Urinary bladder (tissue), 2 donors: ENCODE results near the gene CCDC183. TPM values are rescaled to one million over a fixed set of nuclear protein-coding genes. Genes with fewer than 3 reads are reported as not detected.

Experiments used
- polyA plus RNA-seq: library from polyadenylated mRNA; stranded (reverse); fragments of 200-250 nt; gene quantifications from one replicate; pipeline ENCODE4 v1.2.3, GENCODE V29; 2013
- small RNA-seq: library from RNA; depleted of rRNA; stranded (forward); fragments of <200 nt; gene quantifications from one replicate; pipeline ENCODE3, GENCODE V24; 2014
- total RNA-seq: library from RNA; depleted of rRNA; stranded (reverse); fragments of >200 nt; gene quantifications from one replicate; pipeline ENCODE4 v1.2.3, GENCODE V29; 2014
- donor health status: healthy.

The CCDC183 gene
- total and polyA plus RNA-seq, 2 donors: 0.85 to 1.5 TPM

Small RNAs within 50 kb of the gene (small RNA-seq; reads per million reads assigned to genes)
- not detected for gene AL355987.2
- not detected for gene ATP6V1G1P3
- not detected for gene MIR4292
- not detected for gene MIR6722

Other genes starting within 250 kb of the CCDC183 start
- gene EGFL7, start 133.4 kb upstream of the CCDC183 start, total RNA-seq: 43.6 TPM
- gene EGFL7, start 133.4 kb upstream of the CCDC183 start, polyA plus RNA-seq: 138 TPM
- gene AGPAT2, start 108.9 kb upstream of the CCDC183 start, total RNA-seq: 9.8 TPM
- 78.9 TPM for gene AGPAT2, start 108.9 kb upstream of the CCDC183 start, polyA plus RNA-seq
- 10.8 TPM for gene DIPK1B, start 83.8 kb upstream of the CCDC183 start, total RNA-seq
- gene DIPK1B, start 83.8 kb upstream of the CCDC183 start, polyA plus RNA-seq: 18.9 TPM
- not detected for gene LCN10, start 53.4 kb upstream of the CCDC183 start, total RNA-seq
- 11.3 TPM for gene LCN10, start 53.4 kb upstream of the CCDC183 start, polyA plus RNA-seq
- not detected for gene LCN6, start 47.8 kb upstream of the CCDC183 start, total RNA-seq
- 26.6 TPM for gene LCN6, start 47.8 kb upstream of the CCDC183 start, polyA plus RNA-seq
- gene LCN8, start 38.1 kb upstream of the CCDC183 start, total RNA-seq: not detected
- not detected for gene LCN8, start 38.1 kb upstream of the CCDC183 start, polyA plus RNA-seq
- gene LCN15, start 31.8 kb upstream of the CCDC183 start, total RNA-seq: not detected
- not detected for gene LCN15, start 31.8 kb upstream of the CCDC183 start, polyA plus RNA-seq
- 29.4 TPM for gene TMEM141, start 5.0 kb upstream of the CCDC183 start, total RNA-seq
- 83.2 TPM for gene TMEM141, start 5.0 kb upstream of the CCDC183 start, polyA plus RNA-seq
- 29.1 TPM for gene RABL6, start 11.6 kb downstream of the CCDC183 start, total RNA-seq
- 60.0 TPM for gene RABL6, start 11.6 kb downstream of the CCDC183 start, polyA plus RNA-seq
- gene AJM1, start 46.1 kb downstream of the CCDC183 start, total RNA-seq: 0.69 TPM
- gene AJM1, start 46.1 kb downstream of the CCDC183 start, polyA plus RNA-seq: 6.9 TPM
- 43.9 TPM for gene PHPT1, start 53.1 kb downstream of the CCDC183 start, total RNA-seq
- 105 TPM for gene PHPT1, start 53.1 kb downstream of the CCDC183 start, polyA plus RNA-seq
- gene MAMDC4, start 56.0 kb downstream of the CCDC183 start, total RNA-seq: 3.0 TPM
- gene MAMDC4, start 56.0 kb downstream of the CCDC183 start, polyA plus RNA-seq: 3.8 TPM
- gene EDF1, start 70.0 kb downstream of the CCDC183 start, total RNA-seq: 128 TPM
- 337 TPM for gene EDF1, start 70.0 kb downstream of the CCDC183 start, polyA plus RNA-seq
- 7.9 TPM for gene TRAF2, start 90.2 kb downstream of the CCDC183 start, total RNA-seq
- gene TRAF2, start 90.2 kb downstream of the CCDC183 start, polyA plus RNA-seq: 13.1 TPM
- gene FBXW5, start 148.4 kb downstream of the CCDC183 start, total RNA-seq: 47.5 TPM
- gene FBXW5, start 148.4 kb downstream of the CCDC183 start, polyA plus RNA-seq: 151 TPM
- 1.0 TPM for gene C8G, start 148.9 kb downstream of the CCDC183 start, total RNA-seq
- gene C8G, start 148.9 kb downstream of the CCDC183 start, polyA plus RNA-seq: 1.2 TPM
- gene LCN12, start 155.9 kb downstream of the CCDC183 start, total RNA-seq: not detected
- 0.41 TPM for gene LCN12, start 155.9 kb downstream of the CCDC183 start, polyA plus RNA-seq
- gene PTGDS, start 181.2 kb downstream of the CCDC183 start, total RNA-seq: 3.3 TPM
- 71.8 TPM for gene PTGDS, start 181.2 kb downstream of the CCDC183 start, polyA plus RNA-seq
- gene LCNL1, start 186.7 kb downstream of the CCDC183 start, total RNA-seq: 0.11 TPM
- gene LCNL1, start 186.7 kb downstream of the CCDC183 start, polyA plus RNA-seq: 0.30 TPM
- gene PAXX, start 196.1 kb downstream of the CCDC183 start, total RNA-seq: 9.3 TPM
- 55.4 TPM for gene PAXX, start 196.1 kb downstream of the CCDC183 start, polyA plus RNA-seq
- gene CLIC3, start 200.2 kb downstream of the CCDC183 start, total RNA-seq: 3.6 TPM
- 11.0 TPM for gene CLIC3, start 200.2 kb downstream of the CCDC183 start, polyA plus RNA-seq
- gene ABCA2, start 231.9 kb downstream of the CCDC183 start, total RNA-seq: 11.1 TPM
- 30.8 TPM for gene ABCA2, start 231.9 kb downstream of the CCDC183 start, polyA plus RNA-seq
- gene FUT7, start 235.8 kb downstream of the CCDC183 start, total RNA-seq: not detected
- 0.18 TPM for gene FUT7, start 235.8 kb downstream of the CCDC183 start, polyA plus RNA-seq
- gene NPDC1, start 249.8 kb downstream of the CCDC183 start, total RNA-seq: 17.9 TPM
- gene NPDC1, start 249.8 kb downstream of the CCDC183 start, polyA plus RNA-seq: 120 TPM